Neural progenitor cell (in vitro differentiated cells): ENCODE measurements around the gene PNPLA3. TPM values are rescaled to one million over a fixed set of nuclear protein-coding genes. Genes with fewer than 3 reads are reported as not detected.

Experiments used
- DNase-seq: peaks from one replicate; pipeline ENCODE4 v3.0.0-alpha.2; 2016; ENCODE audit warnings: low spot score
- H2AFZ ChIP-seq: fragments of 200-600 bp; sonication (generic); replicated peaks from 2 replicates; pipeline ENCODE4 v1.6.1; 2016; ENCODE audit warnings: antibody characterized with exemption
- H3F3A ChIP-seq: fragments of 200-600 bp; sonication (generic); 2 replicates; pipeline ENCODE4 v1.6.1; 2016; ENCODE audit warnings: antibody characterized with exemption, low read depth
- H3K27ac ChIP-seq: fragments of 200-600 bp; sonication (generic); 2 replicates; pipeline ENCODE4 v1.5.1; 2016; ENCODE audit warnings: mild to moderate bottlenecking
- H3K27me3 ChIP-seq: fragments of 200-600 bp; sonication (generic); 2 replicates; pipeline ENCODE4 v1.6.1; 2016; ENCODE audit warnings: mild to moderate bottlenecking, moderate library complexity
- H3K36me3 ChIP-seq: fragments of 200-600 bp; sonication (generic); 2 replicates; pipeline ENCODE4 v1.5.1; 2016
- H3K4me1 ChIP-seq: fragments of 200-600 bp; sonication (generic); 2 replicates; pipeline ENCODE4 v1.6.1; 2016; ENCODE audit warnings: mixed run types
- H3K4me2 ChIP-seq: fragments of 200-600 bp; sonication (generic); 2 replicates; pipeline ENCODE4 v1.6.1; 2016
- H3K4me3 ChIP-seq: fragments of 200-600 bp; sonication (generic); 2 replicates; pipeline ENCODE4 v1.5.1; 2016
- H3K79me2 ChIP-seq: fragments of 200-600 bp; sonication (generic); 2 replicates; pipeline ENCODE4 v1.6.1; 2016; ENCODE audit warnings: low read depth
- H3K9ac ChIP-seq: fragments of 200-600 bp; sonication (generic); 2 replicates; pipeline ENCODE4 v1.6.1; 2016
- H3K9me3 ChIP-seq: fragments of 200-600 bp; sonication (generic); 2 replicates; pipeline ENCODE4 v1.5.1; 2016; ENCODE audit warnings: low read depth
- H4K20me1 ChIP-seq: fragments of 200-600 bp; sonication (generic); 2 replicates; pipeline ENCODE4 v1.6.1; 2016; ENCODE audit warnings: low read depth
- H3K27ac Mint-ChIP-seq: 3 replicates; pipeline ENCODE4 v1.8.0; 2021; ENCODE audit warnings: mixed read lengths
- H3K27me3 Mint-ChIP-seq: 2 replicates; pipeline ENCODE4 v1.8.0; 2022; ENCODE audit warnings: low read depth, mild to moderate bottlenecking, inconsistent platforms, moderate library complexity, mixed read lengths; ENCODE audit not compliant: insufficient read depth
- H3K36me3 Mint-ChIP-seq: 3 replicates; pipeline ENCODE4 v1.8.0; 2021; ENCODE audit warnings: mixed read lengths
- H3K4me1 Mint-ChIP-seq: 3 replicates; pipeline ENCODE4 v1.8.0; 2021; ENCODE audit warnings: mixed read lengths
- H3K4me3 Mint-ChIP-seq: 3 replicates; pipeline ENCODE4 v1.8.0; 2021; ENCODE audit warnings: mild to moderate bottlenecking, moderate library complexity, mixed read lengths
- H3K9me3 Mint-ChIP-seq: 3 replicates; pipeline ENCODE4 v1.8.0; 2020; ENCODE audit warnings: mixed read lengths
- EZH2 ChIP-seq: fragments of 200-600 bp; sonication (generic); IDR thresholded peaks from 2 replicates; pipeline ENCODE4 v1.6.1; 2017; ENCODE audit warnings: antibody characterized with exemption, mild to moderate bottlenecking, moderate library complexity
- EZH2phosphoT487 ChIP-seq: fragments of 200-600 bp; sonication (generic); IDR thresholded peaks from 2 replicates; pipeline ENCODE4 v1.6.1; 2017; ENCODE audit warnings: antibody characterized with exemption
- total RNA-seq: library from RNA; depleted of rRNA; stranded (reverse); fragments of >200 nt; gene quantifications from 2 replicates; pipeline ENCODE4 v1.2.3, GENCODE V29; 2015; ENCODE audit warnings: low replicate concordance
- TF ChIP-seq, protein P1 (sequence below): fragments of 200-600 bp; sonication (generic); IDR thresholded peaks from 2 replicates; pipeline ENCODE4 v1.5.1; 2017; ENCODE audit warnings: antibody characterized with exemption, mild to moderate bottlenecking

PNPLA3 gene
- total RNA-seq, 1 donor from 2014 or later = 4.8 TPM

GRCh38 chr22:43991316-43992020 lies 67.9 kb downstream of the PNPLA3 start:
- Mint-ChIP-seq H3K4me1 (peaks cover 19% of the 10 kb centered on the region), H3K27ac (no peak overlapping the region), H3K4me3 (no peak overlapping the region), H3K36me3 (peaks cover 3% of the 10 kb centered on the region), H3K27me3 (peaks cover 3% of the 10 kb centered on the region), H3K9me3 (no peaks in the 10 kb centered on the region)
- Histone ChIP-seq H2AFZ (no peak overlapping the region), H3K79me2 (no peaks in the 10 kb centered on the region), H3F3A (no peaks in the 10 kb centered on the region), H3K27ac (no peak overlapping the region), H3K36me3 (no peaks in the 10 kb centered on the region), H4K20me1 (peaks cover 4% of the 10 kb centered on the region), H3K4me3 (no peak overlapping the region), H3K4me1 (no peaks in the 10 kb centered on the region), H3K27me3 (no peaks in the 10 kb centered on the region), H3K9ac (no peak overlapping the region), H3K9me3 (no peaks in the 10 kb centered on the region), H3K4me2 (no peak overlapping the region)
- no peak for TF ChIP-seq EZH2phosphoT487
- TF ChIP-seq EZH2 = no peak
- TF ChIP-seq, protein P1, sequence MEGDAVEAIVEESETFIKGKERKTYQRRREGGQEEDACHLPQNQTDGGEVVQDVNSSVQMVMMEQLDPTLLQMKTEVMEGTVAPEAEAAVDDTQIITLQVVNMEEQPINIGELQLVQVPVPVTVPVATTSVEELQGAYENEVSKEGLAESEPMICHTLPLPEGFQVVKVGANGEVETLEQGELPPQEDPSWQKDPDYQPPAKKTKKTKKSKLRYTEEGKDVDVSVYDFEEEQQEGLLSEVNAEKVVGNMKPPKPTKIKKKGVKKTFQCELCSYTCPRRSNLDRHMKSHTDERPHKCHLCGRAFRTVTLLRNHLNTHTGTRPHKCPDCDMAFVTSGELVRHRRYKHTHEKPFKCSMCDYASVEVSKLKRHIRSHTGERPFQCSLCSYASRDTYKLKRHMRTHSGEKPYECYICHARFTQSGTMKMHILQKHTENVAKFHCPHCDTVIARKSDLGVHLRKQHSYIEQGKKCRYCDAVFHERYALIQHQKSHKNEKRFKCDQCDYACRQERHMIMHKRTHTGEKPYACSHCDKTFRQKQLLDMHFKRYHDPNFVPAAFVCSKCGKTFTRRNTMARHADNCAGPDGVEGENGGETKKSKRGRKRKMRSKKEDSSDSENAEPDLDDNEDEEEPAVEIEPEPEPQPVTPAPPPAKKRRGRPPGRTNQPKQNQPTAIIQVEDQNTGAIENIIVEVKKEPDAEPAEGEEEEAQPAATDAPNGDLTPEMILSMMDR = no peak
- no peak for DNase-seq

- no peak overlapping the region for H3K27ac Mint-ChIP-seq
- H3K9ac ChIP-seq = no peak overlapping the region
- no peak overlapping the region for H3K4me3 ChIP-seq
Observed at GRCh38 chr22:43992331-43992821, 68.8 kb downstream of the PNPLA3 start.

DNA sequence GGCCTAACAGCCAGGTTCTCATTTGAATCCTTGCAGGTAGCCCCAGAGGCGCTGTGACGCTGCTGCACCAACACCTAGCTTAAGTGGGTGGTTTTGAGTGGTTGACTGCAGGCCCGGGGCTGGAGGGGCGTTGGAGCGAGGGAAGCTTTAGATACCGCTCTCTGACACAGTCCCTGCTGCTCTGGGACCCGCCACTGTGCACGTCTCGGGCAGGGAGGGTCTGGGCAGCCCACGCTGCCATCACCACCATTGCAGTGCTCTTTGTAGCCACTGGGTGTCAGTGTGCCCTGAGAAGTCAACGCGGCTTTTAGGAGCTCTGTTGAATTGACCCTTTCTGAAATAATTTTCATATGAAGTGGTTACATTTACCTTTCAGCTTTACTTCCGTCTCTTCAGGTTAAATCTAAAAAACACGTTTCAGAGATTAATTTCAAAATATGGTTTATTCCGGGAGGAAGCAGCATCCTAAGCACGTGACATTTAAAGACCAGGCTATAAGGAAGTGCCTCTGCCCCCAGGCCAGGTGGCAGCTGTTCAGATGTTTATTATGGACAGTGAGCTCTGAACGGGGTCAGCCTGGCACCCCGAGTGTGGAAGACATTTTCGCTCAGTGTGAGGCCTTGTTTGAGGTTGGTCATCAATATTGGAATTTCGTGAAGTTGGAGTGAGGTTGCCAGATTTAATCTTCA lies 69.6 kb downstream of the PNPLA3 start:
- Mint-ChIP-seq H3K4me1 (peaks cover 14% of the 10 kb centered on the region), H3K4me3 (no peak overlapping the region), H3K27me3 (peaks cover 3% of the 10 kb centered on the region), H3K9me3 (no peaks in the 10 kb centered on the region), H3K27ac (no peak overlapping the region), H3K36me3 (peaks cover 13% of the 10 kb centered on the region)
- Histone ChIP-seq H3K9ac (no peak overlapping the region), H3K27ac (no peak overlapping the region), H3K79me2 (no peaks in the 10 kb centered on the region), H3K4me2 (no peak overlapping the region), H3K4me1 (no peaks in the 10 kb centered on the region), H4K20me1 (peaks cover 4% of the 10 kb centered on the region), H3K9me3 (no peaks in the 10 kb centered on the region), H2AFZ (no peak overlapping the region), H3K36me3 (no peaks in the 10 kb centered on the region), H3F3A (no peaks in the 10 kb centered on the region), H3K27me3 (no peaks in the 10 kb centered on the region), H3K4me3 (no peak overlapping the region)
- TF ChIP-seq EZH2phosphoT487 = no peak
- TF ChIP-seq, protein P1 = peak; percentile 99
- DNase-seq = peak; percentile 83

More at GRCh38 chr22:43992331-43992821, 68.8 kb downstream of the PNPLA3 start:
- H3K4me3 Mint-ChIP-seq = no peak overlapping the region
- Histone ChIP-seq H3K27ac (no peak overlapping the region), H3K4me1 (no peaks in the 10 kb centered on the region), H3K4me2 (no peak overlapping the region), H3K36me3 (no peaks in the 10 kb centered on the region), H3K27me3 (no peaks in the 10 kb centered on the region), H3F3A (no peaks in the 10 kb centered on the region), H3K79me2 (no peaks in the 10 kb centered on the region), H2AFZ (no peak overlapping the region), H4K20me1 (peaks cover 4% of the 10 kb centered on the region), H3K9me3 (no peaks in the 10 kb centered on the region)
- no peaks in the 10 kb centered on the region for H3K9me3 Mint-ChIP-seq
- TF ChIP-seq EZH2 = no peak
- TF ChIP-seq, protein P1 = no peak
- no peak for TF ChIP-seq EZH2phosphoT487
- H3K4me1 Mint-ChIP-seq = peaks cover 20% of the 10 kb centered on the region
- peaks cover 3% of the 10 kb centered on the region for H3K27me3 Mint-ChIP-seq
- H3K36me3 Mint-ChIP-seq = peaks cover 8% of the 10 kb centered on the region
- no peak for DNase-seq
